Measurements from ENCODE around the gene QTRT2. TPM values are rescaled to one million over a fixed set of nuclear protein-coding genes. Genes with fewer than 3 reads are reported as not detected.

The QTRT2 gene
- total and polyA plus RNA-seq, 9 of the 15 experiments (the other 6 are each of a cell fraction or from before 2014, with no cell fraction given) = 10.2 to 25.1 (median 17.3) TPM

DNA sequence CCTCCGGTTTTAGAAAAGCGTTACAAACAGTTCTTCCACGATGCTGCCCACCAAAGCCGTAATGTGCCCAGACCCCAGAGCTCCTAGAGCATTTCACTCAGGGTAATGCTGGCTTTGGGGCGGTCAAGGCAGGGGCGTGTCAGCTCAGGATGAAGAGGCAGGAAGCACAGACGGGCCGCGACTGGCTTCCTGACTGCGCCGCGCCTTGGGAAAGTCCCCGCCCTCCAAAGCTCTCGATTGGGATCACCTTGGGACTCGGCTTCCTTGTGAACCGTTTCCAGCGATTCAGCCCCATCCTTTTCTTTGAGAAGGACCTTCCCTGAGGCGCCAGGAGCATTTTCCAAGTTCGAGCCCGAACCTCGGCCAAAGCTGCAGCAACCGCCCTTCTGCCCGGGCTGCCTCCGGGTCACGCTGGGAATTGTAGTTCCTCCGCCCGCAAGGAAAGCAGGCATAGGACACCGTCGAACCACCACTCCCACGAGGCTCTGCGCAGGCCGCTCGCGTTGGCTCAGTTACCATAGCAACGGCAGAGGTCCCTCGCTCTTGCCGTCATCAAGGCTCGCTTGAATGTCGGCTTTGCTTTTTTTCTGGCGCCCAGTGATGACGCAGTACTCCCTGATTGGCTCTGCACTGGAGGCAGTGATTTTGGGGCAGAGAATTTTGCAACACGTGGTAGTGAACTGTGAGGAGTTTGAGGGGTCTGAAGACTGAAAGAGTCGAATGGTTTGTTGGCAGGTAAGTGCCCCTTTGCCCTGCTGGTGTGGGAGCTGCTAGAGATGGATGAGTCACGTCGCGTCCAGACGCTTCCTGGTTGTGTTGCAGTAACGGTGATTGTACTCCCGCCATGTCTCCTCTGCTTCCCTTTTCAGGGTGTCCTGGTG is at the start of gene QTRT2, which contains the start of gene CCDC191 (continued):
- TF ChIP-seq, protein P1, sequence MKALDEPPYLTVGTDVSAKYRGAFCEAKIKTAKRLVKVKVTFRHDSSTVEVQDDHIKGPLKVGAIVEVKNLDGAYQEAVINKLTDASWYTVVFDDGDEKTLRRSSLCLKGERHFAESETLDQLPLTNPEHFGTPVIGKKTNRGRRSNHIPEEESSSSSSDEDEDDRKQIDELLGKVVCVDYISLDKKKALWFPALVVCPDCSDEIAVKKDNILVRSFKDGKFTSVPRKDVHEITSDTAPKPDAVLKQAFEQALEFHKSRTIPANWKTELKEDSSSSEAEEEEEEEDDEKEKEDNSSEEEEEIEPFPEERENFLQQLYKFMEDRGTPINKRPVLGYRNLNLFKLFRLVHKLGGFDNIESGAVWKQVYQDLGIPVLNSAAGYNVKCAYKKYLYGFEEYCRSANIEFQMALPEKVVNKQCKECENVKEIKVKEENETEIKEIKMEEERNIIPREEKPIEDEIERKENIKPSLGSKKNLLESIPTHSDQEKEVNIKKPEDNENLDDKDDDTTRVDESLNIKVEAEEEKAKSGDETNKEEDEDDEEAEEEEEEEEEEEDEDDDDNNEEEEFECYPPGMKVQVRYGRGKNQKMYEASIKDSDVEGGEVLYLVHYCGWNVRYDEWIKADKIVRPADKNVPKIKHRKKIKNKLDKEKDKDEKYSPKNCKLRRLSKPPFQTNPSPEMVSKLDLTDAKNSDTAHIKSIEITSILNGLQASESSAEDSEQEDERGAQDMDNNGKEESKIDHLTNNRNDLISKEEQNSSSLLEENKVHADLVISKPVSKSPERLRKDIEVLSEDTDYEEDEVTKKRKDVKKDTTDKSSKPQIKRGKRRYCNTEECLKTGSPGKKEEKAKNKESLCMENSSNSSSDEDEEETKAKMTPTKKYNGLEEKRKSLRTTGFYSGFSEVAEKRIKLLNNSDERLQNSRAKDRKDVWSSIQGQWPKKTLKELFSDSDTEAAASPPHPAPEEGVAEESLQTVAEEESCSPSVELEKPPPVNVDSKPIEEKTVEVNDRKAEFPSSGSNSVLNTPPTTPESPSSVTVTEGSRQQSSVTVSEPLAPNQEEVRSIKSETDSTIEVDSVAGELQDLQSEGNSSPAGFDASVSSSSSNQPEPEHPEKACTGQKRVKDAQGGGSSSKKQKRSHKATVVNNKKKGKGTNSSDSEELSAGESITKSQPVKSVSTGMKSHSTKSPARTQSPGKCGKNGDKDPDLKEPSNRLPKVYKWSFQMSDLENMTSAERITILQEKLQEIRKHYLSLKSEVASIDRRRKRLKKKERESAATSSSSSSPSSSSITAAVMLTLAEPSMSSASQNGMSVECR (CRISPR knock-in tag; IDR thresholded peaks at IDR 0.05) = peak; percentile 89
- TF ChIP-seq, protein P2, sequence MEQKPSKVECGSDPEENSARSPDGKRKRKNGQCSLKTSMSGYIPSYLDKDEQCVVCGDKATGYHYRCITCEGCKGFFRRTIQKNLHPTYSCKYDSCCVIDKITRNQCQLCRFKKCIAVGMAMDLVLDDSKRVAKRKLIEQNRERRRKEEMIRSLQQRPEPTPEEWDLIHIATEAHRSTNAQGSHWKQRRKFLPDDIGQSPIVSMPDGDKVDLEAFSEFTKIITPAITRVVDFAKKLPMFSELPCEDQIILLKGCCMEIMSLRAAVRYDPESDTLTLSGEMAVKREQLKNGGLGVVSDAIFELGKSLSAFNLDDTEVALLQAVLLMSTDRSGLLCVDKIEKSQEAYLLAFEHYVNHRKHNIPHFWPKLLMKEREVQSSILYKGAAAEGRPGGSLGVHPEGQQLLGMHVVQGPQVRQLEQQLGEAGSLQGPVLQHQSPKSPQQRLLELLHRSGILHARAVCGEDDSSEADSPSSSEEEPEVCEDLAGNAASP (IDR thresholded peaks at IDR 0.05) = no peak
- TF ChIP-seq ETS2 (tag; IDR thresholded peaks at IDR 0.05; ENCODE audit: borderline replicate concordance, poor library complexity, severe bottlenecking) = no peak
- TF ChIP-seq HLTF (IDR thresholded peaks at IDR 0.05) = no peak
- TF ChIP-seq, protein P3, sequence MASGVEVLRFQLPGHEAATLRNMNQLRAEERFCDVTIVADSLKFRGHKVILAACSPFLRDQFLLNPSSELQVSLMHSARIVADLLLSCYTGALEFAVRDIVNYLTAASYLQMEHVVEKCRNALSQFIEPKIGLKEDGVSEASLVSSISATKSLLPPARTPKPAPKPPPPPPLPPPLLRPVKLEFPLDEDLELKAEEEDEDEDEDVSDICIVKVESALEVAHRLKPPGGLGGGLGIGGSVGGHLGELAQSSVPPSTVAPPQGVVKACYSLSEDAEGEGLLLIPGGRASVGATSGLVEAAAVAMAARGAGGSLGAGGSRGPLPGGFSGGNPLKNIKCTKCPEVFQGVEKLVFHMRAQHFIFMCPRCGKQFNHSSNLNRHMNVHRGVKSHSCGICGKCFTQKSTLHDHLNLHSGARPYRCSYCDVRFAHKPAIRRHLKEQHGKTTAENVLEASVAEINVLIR (CRISPR knock-in tag; IDR thresholded peaks at IDR 0.05) = peak; percentile 95
- TF ChIP-seq FOXM1 (IDR thresholded peaks at IDR 0.05; ENCODE audit: low read depth) = no peak
- TF ChIP-seq FOXM1 (CRISPR knock-in tag; IDR thresholded peaks at IDR 0.05; ENCODE audit: low read depth) = no peak
- TF ChIP-seq, protein P4, sequence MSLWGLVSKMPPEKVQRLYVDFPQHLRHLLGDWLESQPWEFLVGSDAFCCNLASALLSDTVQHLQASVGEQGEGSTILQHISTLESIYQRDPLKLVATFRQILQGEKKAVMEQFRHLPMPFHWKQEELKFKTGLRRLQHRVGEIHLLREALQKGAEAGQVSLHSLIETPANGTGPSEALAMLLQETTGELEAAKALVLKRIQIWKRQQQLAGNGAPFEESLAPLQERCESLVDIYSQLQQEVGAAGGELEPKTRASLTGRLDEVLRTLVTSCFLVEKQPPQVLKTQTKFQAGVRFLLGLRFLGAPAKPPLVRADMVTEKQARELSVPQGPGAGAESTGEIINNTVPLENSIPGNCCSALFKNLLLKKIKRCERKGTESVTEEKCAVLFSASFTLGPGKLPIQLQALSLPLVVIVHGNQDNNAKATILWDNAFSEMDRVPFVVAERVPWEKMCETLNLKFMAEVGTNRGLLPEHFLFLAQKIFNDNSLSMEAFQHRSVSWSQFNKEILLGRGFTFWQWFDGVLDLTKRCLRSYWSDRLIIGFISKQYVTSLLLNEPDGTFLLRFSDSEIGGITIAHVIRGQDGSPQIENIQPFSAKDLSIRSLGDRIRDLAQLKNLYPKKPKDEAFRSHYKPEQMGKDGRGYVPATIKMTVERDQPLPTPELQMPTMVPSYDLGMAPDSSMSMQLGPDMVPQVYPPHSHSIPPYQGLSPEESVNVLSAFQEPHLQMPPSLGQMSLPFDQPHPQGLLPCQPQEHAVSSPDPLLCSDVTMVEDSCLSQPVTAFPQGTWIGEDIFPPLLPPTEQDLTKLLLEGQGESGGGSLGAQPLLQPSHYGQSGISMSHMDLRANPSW (CRISPR knock-in tag; IDR thresholded peaks at IDR 0.05) = no peak
- no peak for TF ChIP-seq SMAD2 (IDR thresholded peaks at IDR 0.05; ENCODE audit: low read depth, low read length)
- no peak for TF ChIP-seq HDGF (IDR thresholded peaks at IDR 0.05)
- TF ChIP-seq, protein P5, sequence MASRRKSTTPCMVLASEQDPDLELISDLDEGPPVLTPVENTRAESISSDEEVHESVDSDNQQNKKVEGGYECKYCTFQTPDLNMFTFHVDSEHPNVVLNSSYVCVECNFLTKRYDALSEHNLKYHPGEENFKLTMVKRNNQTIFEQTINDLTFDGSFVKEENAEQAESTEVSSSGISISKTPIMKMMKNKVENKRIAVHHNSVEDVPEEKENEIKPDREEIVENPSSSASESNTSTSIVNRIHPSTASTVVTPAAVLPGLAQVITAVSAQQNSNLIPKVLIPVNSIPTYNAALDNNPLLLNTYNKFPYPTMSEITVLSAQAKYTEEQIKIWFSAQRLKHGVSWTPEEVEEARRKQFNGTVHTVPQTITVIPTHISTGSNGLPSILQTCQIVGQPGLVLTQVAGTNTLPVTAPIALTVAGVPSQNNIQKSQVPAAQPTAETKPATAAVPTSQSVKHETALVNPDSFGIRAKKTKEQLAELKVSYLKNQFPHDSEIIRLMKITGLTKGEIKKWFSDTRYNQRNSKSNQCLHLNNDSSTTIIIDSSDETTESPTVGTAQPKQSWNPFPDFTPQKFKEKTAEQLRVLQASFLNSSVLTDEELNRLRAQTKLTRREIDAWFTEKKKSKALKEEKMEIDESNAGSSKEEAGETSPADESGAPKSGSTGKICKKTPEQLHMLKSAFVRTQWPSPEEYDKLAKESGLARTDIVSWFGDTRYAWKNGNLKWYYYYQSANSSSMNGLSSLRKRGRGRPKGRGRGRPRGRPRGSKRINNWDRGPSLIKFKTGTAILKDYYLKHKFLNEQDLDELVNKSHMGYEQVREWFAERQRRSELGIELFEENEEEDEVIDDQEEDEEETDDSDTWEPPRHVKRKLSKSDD (conservative IDR thresholded peaks at IDR 0.05; ENCODE audit: low read length) = no peak
- TF ChIP-seq PRMT5 (CRISPR knock-in tag; IDR thresholded peaks at IDR 0.05) = no peak
- TF ChIP-seq KDM2B (CRISPR knock-in tag; IDR thresholded peaks at IDR 0.05) = no peak
- TF ChIP-seq BCOR (IDR thresholded peaks at IDR 0.05) = no peak
- no peak for TF ChIP-seq DMBX1 (CRISPR knock-in tag; IDR thresholded peaks at IDR 0.05; ENCODE audit: borderline replicate concordance)

Measured in K562 (cell line).